Stimulated activated CD8-positive, alpha-beta memory T cell treated with anti-CD3 and anti-CD28 coated beads, Interleukin-4, amount 100 ng/mL, for 4 hours (primary cell): Measurements from ENCODE around the gene CALML3.
"Not testable (repeated sequence)": the region's sequence is repeated elsewhere in the genome, so short reads cannot be mapped to it uniquely, and the experiment has no call there.

Source experiments
- DNase-seq, 2 donors: peaks; one replicate each; pipeline ENCODE4 v3.0.0-alpha.2; 2020; ENCODE audit warnings: low read depth in 2 of 2, low spot score in 1 of 2

CALML3 gene

DNA sequence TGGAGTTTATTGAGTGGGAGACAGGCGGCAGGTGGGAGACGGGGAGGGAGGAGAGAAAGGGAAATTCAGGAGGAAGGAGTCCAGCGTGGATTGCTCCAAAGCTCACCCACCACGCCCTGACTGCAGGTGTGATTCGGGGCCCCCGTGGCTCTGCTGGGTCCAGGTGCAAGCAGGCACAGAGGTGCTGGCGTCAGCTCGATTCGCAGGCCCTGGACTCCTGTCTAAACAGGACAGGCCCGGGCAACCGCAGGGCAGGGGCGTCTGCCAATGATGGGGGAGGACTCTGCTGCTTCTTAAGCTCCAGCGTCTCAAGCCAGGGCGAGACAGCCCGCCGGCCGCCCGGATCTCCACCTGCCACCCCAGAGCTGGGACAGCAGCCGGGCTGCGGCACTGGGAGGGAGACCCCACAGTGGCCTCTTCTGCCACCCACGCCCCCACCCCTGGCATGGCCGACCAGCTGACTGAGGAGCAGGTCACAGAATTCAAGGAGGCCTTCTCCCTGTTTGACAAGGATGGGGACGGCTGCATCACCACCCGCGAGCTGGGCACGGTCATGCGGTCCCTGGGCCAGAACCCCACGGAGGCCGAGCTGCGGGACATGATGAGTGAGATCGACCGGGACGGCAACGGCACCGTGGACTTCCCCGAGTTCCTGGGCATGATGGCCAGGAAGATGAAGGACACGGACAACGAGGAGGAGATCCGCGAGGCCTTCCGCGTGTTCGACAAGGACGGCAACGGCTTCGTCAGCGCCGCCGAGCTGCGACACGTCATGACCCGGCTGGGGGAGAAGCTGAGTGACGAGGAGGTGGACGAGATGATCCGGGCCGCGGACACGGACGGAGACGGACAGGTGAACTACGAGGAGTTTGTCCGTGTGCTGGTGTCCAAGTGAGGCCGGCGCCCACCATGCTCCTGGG, at the start of gene CALML3:
Gene CALML3, plus strand, starts transcription at position 321 of the 920 bp plus-strand sequence. Its CDS starts 125 bp downstream, at position 446.
- no peak for DNase-seq

DNA sequence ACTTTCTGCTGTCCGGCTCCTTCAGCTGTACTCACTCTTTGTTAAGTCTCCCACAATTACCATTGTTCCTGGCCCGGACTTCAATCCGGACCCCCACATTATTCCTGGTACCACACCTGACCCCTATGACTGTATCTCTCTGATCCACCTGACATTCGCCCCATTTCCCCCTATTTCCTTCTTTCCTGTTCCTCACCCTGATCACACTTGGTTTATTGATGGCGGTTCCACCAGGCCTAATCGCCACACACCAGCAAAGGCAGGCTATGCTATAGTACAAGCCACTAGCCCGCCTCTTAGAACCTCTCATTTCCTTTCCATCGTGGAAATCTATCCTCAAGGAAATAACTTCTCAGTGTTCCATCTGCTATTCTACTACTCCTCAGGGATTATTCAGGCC, 49.7 kb upstream of the CALML3 start:
- not testable (repeated sequence) for DNase-seq

DNA sequence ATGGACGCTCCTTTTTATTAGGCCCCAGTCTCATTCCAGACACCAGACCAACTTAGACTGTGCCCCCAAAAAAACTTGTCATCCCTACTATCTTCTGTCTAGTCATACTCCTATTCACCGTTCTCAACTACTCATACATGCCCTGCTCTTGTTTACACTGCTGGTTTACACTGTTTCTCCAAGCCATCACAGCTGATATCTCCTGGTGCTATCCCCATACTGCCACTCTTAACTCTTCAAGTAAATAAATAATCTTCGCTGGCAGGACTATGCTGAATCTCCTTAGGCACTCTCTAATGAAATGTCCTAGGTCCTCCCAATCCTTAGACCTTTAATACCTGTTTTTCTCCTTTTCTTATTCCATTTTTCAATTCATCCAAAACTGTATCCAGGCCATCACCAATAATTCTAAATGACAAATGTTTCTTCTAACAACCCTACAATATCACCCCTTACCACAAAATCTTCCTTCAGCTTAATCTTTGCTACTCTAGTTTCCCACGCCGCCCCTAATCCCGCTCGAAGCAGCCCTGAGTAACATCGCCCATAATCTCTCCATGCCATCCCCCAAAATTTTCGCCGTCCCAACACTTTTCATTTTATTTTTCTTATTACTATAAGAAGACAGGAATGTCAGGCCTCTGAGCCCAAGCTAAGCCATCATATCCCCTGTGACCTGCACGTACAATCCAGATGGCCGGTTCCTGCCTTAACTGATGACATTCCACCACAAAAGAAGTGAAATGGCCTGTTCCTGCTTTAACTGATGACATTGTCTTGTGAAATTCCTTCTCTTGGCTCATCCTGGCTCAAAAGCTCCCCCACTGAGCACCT, 48.6 kb upstream of the CALML3 start:
- not testable (repeated sequence) for DNase-seq

DNA sequence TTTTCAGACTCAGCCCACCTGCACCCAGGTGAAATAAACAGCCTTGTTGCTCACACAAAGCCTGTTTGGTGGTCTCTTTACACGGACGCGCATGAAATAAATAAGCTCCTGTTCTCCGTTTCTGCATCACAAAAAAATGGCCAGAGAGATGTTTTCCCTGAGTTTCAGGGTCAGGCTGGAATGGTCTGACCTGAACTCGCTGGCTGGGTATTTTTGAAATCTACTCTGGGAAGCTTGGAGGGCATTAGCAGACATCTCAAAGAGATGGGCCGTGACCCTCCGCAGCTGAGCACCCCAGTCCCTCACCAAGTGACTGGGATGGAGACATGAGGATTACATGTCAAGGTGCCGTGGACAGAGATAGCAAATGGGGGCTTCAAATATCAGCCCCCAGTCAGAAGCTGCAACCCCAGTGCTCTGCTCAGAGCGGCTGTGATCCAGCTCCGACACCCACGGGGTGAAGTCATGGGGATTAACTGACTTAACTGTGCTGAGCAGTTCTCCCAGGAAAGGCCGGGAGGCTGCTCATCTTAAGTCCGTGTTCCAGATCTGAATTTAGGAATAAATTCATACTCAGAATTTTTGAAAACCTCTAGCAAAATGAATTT, 47.7 kb upstream of the CALML3 start:
- no peak for DNase-seq

DNA sequence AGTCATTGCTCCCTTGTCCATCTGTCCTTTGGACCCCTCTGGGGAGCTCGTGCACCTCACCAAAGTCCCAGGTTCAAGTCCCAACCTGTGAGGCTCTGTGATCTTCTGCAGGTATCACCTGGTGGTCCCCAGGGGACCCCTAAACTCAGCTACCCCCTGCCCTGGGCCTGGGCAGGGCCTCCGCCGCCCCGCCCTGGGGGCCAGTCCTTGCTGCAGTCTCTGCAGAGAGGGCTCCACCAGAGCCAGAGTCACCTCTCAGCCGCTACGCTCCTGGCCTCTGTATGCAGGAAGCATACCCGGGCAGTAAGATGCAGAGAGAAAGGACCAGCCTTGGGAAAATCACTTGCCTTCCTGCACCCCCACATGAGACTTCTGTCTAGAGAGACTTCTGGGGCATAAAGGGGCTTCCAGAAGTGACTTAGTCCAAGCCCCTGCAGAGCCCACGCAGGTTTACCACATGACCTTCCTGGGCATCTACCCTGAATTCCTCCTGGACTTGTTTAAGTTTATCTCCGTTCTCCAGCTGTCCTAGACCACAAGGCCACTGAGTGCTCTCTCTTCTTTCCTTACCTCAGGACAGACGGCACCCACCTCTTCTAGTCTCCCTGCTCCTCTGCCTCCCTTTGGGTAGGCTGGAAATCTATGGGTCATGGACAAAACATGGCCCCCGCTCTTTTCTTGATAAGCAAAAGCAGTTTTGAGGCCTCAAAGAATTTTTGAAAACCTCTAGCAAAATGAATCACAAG, 46.6 kb upstream of the CALML3 start:
- DNase-seq = no peak

DNA sequence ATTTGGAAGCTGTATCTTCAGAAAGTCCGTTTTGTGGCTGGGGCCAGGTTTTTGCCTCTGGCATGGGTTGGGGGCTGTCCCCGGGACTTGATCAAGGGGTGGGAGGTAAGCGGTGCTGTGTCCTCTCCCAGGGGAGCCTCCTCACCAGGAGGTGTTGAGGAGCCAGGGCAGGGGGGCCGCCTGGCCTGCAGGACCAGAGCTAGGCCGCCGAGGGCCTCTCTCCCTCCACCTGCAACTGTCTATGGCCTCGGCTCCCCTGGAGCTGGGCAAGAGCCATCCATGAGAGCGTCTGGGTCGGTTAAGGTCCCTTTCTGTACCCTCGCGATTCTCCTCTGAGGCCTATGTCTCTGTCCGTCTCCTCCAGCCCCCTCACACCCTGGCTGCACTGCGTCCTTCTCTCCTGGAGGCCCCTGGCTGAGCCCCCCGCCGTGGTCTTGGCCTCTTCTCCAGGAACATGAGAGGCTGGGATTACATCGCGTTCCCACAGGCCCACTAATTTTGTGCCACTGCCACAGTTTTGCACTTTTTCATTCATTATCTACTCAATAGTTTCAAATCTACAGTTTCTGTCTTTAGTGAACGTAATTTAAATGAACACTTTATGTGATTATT, 46.0 kb upstream of the CALML3 start:
- no peak for DNase-seq

DNA sequence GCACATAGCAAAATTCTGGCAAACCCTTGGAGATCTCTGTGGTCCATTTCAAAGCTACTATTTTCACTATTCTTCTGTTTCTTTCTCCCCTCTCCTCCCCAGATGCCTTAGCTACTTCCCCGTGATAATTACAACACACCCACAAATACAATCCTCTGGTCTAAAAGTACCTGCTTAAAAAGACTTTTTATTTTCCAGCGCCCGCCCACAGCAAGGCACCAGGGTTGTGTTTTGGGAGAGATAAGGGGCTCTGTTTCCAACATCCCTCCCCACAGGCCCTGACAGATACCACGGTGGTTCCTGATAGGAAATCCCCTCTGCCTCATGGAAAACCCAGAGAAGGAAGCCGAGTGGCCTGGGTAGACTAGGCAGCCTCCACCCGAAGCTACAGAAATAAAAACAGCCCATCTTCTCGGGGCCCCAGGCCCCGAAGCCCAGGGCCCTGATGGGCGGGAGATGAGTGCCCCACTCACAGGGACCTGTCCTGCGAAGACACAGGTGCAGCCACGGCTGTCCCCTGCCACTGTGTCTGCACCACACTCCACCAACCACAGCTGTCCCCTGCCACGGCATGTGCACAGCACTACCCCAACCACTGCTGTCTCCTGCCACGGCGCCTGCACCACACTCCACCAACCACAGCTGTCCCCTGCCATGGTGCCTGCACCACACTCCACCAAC, 45.1 kb upstream of the CALML3 start:
- DNase-seq = no peak

DNA sequence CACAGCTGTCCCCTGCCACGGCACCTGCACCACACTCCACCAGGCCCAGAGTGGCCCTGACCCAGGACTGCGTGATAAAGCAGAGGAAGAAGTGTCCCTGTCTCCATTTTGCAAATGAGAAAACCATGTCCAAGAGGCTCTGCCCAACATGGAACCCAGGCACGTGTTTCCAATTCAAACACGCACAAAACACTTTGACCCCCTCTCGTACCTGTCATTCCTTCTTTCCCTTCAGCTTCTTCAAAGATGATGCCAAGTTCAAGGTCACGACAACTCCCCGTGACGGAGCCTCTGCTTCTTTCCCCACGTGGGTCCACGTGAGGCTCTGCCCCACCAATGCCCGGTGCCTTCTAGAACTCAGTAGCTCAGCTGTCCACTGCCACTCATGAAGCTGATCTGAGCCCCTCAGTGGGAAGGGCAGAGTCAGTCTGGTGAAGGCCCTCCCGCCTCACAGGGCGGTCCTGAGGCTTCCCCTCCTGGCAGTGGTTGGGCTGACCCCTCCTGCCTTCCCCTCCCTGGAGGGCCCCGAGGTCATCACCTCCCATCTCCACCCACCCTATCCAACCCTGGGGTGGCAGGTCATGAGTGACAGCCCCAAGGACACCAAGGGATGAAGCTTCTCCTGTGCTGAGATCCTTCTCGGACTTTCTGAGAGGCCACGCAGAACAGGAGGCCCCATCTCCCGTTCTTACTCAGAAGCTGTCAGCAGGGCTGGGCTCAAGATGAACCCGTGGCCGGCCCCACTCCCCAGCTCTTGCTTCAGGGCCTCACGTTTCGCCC, 44.4 kb upstream of the CALML3 start:
- DNase-seq = no peak

DNA sequence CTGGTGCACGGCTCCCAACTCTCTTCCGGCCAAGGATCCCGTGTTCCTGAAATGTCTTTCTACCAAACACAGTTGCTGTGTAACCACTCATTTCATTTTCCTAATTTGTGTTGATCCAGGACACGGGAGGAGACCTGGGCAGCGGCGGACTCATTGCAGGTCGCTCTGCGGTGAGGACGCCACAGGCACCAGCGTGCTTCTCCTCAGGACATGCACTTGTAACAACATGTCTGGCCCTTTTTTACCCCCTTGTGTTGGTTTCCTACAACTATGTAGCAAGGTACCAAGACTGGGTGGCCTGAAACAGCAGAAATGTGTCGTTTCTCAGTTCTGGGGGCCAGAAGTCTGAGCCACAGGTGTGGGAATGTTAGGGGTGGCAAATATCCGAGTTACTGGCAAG, 43.6 kb upstream of the CALML3 start:
- no peak for DNase-seq

DNA sequence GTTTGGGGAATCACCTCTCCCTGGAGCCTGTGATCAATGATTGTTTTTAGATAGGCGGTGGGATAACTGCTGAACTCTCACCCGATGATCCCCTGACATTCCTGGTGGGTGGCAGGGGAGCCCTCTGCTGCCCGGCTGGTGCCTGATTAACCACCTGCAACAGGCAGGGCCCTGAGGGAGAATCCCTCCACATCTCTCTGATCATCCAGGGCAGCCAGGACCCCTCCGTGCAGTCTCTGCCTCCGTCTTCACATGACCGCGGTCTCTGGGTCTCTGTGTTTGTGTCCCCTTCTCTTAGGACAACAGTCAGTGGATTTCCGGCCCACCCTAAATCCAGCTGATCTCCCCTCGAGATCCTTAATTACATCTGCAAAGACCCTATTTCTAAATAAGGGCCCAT, 42.7 kb upstream of the CALML3 start:
- no peak for DNase-seq

DNA sequence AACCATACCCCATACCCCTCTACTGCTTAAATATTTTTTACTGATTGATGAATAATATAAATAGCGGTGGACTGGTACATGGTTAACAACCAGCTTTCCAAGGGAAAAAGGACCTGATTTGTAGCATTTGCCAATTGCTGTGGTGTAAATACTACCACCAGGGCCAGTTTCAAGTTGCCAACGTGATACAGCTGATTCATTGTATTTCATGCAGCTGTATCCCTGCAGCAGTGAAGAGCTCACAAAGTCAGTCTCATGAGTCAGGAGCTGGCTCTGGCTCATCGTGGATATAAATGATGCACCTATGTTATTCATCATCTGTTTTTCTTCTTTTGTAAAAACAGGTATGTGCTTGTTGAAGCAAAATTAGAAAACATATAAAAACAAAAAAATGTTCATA, 40.6 kb upstream of the CALML3 start:
- no peak for DNase-seq

DNA sequence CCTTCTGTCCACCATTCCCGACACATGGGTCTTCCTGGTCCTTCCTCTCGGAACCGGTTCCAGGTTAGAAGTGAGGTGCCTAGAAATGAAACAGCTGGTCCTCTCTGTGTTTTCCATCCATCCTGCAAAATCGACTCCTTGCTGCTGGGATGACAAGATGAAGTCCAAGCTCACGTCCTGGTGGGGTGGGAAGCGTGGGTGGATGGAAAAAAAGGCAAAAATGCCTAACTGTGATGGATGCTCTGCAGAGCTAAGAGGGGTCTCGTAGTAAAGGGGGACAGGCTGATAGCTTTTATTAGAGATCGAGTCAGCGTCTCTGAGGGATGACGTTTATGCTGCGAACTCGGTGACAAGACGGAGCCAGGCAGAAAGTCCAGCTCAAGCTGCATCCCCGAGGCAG, 39.5 kb upstream of the CALML3 start:
- DNase-seq = no peak

DNA sequence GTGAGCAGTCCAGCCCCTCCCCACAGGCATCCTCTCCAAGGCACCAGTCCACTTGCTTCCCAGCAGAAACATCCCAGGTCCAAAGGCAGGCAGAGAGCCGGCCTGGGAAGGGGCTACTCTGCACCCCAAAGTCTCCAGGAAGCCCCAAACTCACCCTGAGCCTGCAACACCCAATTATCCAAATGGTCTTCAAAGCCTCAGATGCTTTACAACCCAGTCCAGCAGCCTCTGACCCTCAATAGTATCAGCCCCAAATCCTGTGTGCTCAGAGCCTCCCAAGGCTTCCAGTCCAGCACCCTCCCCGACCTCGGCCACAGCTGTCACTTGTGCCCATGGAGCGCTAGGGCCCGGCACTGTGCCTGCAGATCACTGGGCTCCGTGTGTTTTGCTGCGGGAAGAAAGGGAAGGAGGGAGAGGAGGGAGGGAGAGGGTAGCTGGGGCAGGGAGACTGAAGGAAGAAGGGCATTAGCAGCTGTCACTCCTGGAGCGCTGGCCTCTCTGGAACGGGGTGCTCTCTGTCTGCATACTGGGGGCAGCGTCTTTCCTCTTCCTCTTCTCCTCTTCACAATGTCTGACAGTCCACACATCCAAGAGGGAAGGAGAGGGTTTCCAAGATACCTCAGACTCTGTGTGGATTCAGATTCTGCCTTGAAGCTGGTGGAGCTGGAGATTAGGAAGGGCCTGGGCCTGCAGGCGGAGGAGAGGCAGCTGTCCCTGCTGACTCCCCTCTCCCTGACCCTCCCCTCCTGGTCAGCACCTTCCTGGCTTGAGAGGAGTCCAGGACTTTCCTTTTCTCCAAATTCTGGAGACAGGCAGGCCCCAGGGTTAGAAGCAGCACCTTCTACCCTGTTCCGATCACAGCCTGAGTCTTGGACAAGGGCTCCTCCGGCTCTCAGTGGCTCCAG, 38.6 kb upstream of the CALML3 start:
- no peak for DNase-seq

DNA sequence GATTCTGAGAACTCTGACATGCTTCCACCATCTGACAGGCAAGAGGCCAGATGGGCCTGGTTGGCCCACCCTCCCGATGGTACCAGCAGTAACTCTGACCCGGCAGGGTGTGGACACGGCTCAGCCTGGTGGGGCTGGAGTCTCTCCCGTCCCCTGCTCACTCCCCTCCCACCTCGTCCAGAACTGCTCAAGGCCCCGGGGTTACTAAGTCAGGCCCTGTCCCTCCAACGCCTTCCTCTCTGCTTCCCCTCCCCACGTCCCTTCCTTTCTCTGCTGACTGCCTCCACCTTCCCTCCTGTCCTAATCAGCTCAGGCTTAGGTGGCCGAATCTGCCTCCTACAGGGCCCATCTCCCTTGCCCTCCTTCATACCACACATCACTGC, 37.9 kb upstream of the CALML3 start:
- no peak for DNase-seq

DNA sequence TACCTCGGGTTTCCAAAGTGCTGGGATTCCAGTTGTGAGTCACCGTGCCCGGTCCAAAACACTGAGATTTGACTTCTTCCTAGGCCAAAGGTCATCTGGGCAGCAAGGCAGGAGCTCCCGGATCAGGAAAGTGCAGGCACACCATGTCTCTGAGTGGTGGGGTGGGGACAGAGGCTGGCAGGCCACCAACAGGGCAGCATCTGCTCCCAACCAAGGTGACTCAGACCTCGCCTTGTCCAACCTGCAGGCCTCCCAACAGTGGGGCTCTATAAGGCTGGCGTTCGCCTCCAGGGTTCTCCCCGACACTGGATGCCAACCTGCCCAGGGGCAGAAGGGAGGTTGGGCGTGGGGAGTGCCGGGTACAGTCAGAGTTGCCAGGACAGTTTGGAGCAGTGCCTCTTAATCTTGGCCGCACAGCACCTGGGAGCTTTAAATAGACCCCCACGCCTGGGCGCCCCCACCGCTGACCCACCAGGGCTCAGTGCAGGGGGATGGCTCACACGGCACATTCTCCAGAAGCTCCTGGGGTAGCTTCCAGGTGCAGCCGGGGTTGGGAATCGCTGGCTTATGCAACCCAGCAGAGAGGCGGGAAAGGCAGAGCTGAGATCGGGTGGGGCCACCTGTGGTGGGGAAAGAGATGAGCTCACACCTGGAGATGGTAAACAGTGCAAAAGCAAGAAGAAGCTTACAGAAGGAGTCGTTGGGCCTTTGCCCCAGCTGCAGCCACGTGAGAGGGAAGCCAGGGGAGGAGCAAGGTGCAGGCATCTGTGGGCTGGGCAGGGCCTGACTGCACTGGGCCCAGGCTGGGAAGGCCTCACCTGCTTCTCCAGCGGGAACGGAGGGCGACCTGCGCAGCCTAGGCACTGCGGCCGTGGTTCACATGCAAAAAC, 36.2 kb upstream of the CALML3 start:
- no peak for DNase-seq

DNA sequence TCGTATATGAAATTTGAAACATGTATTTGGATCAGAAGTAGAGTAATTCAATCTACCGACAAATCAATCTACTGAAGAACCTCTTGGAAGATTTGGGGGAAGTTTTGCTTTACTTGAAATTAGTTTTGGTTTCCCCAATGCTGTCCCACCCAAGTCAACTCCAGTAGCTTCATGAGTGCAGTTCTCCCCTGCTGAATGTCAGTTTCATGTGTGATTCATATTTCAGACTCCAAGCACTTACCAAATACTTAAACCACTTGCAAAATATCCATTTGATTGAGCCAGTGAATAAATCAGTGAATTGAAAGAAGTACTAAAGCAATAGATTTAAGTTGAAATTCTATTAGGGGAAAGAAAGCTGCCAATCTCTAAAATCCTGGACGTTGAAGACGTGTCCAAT, 34.7 kb upstream of the CALML3 start:
- DNase-seq = no peak
